IPS-18a (cell line): ENCODE data around the gene ADAM12.
"Not testable (repeated sequence)": the region's sequence is repeated elsewhere in the genome, so short reads cannot be mapped to it uniquely, and the experiment has no call there.

Source experiments
- H3K27ac ChIP-seq: one replicate; pipeline ENCODE4 v1.5.1; 2013; ENCODE audit warnings: low read length
- H3K27me3 ChIP-seq: one replicate; pipeline ENCODE4 v1.6.1; 2013; ENCODE audit warnings: mild to moderate bottlenecking, low read length; ENCODE audit not compliant: control insufficient read depth, insufficient read depth
- H3K36me3 ChIP-seq: one replicate; pipeline ENCODE4 v1.6.1; 2013; ENCODE audit warnings: low read depth, low read length; ENCODE audit not compliant: control insufficient read depth
- H3K4me1 ChIP-seq: one replicate; pipeline ENCODE4 v1.6.1; 2013; ENCODE audit warnings: low read depth, low read length; ENCODE audit not compliant: control insufficient read depth
- H3K4me3 ChIP-seq: one replicate; pipeline ENCODE4 v1.5.1; 2013; ENCODE audit warnings: low read length
- H3K9ac ChIP-seq: one replicate; pipeline ENCODE4 v1.6.1; 2013; ENCODE audit warnings: mild to moderate bottlenecking, low read length, moderate library complexity
- H3K9me3 ChIP-seq: one replicate; pipeline ENCODE4 v1.6.1; 2013; ENCODE audit warnings: low read depth, low read length; ENCODE audit not compliant: control insufficient read depth

Gene ADAM12

DNA sequence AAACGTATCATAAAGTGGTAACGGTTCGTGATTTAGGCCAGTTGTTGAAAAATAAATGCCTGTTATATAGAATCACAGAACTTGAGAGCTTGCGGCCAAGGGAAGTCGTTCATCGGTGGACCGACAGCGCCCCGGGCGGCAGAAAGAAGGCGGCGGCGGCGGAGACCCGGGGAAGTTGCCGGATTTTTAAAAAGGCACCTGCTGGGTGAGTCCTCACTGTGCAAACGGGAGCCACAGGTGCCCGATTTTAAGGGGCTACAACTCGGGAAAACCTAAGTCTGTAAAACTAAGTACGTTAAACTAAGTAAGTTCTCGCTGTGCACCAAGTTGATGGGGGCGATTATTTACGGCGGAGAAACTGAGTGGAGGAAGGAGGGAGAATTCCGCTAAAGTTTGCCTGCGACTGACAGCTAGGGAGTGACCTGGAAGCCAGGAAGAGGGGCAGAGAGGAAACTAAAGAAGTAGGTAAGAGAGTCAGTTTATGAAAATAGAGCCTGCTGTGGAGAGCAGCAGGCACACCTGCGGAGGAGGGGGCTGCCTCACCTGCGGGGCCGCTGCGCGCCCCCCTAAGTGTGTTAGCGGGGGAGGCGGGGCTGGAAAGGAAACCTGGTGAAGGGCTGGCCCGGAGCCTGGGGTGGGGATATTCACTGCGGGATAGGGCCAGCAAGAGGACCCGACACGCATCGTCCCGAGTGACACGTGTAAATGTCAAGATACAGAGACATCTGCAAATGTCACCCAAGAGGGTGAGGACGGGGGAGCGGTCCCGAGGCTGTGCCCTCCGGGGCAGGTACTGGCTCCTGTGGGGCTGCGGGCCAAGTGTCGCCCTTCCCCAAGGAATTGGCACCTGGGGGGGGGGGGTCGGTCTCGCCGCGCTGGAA lies 996 bp downstream of the ADAM12 start:
- Histone ChIP-seq H3K27me3 (peaks cover 46% of the 10 kb centered on the region), H3K4me3 (peak overlapping the region; percentile 53), H3K27ac (no peak overlapping the region)

GRCh38 chr10:126384269-126384873 lies 3.9 kb downstream of the ADAM12 start:
- no peak overlapping the region for H3K27ac ChIP-seq
- no peaks in the 10 kb centered on the region for H3K9me3 ChIP-seq
- no peaks in the 10 kb centered on the region for H3K36me3 ChIP-seq
- H3K27me3 ChIP-seq: peaks cover 35% of the 10 kb centered on the region
- H3K4me1 ChIP-seq: peaks cover 4% of the 10 kb centered on the region
- H3K4me3 ChIP-seq: no peak overlapping the region
- H3K9ac ChIP-seq: no peak overlapping the region

More for the DNA sequence above, 996 bp downstream of the ADAM12 start:
- Histone ChIP-seq H3K4me1 (peaks cover 4% of the 10 kb centered on the region), H3K36me3 (no peaks in the 10 kb centered on the region), H3K9me3 (no peaks in the 10 kb centered on the region), H3K9ac (no peak overlapping the region)

- H3K27me3 ChIP-seq: no peaks in the 10 kb centered on the region
- no peaks in the 10 kb centered on the region for H3K36me3 ChIP-seq
- H3K4me3 ChIP-seq: no peak overlapping the region
- no peak overlapping the region for H3K27ac ChIP-seq
- H3K9ac ChIP-seq: no peak overlapping the region
- no peaks in the 10 kb centered on the region for H3K4me1 ChIP-seq
- peaks cover 8% of the 10 kb centered on the region for H3K9me3 ChIP-seq
Observed at GRCh38 chr10:126380352-126381076, 7.8 kb downstream of the ADAM12 start.

DNA sequence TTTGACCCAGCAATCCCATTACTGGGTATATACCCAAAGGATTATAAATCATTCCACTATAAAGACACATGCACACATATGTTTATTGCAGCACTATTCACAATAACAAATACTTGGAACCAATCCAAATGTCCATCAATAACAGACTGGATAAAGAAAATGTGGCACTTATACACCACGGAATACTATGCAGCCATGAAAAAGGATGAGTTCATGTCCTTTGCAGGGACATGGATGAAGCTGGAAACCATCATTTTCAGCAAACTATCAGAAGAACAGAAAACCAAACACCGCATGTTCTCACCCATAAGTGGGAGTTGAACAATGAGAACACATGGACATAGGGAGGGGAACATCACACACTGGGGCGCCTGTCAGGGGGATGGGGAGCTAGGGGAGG lies 9.1 kb downstream of the ADAM12 start:
- not testable (repeated sequence) for H3K9me3 ChIP-seq, H3K9ac ChIP-seq, H3K36me3 ChIP-seq, H3K27me3 ChIP-seq, H3K4me1 ChIP-seq, H3K4me3 ChIP-seq, H3K27ac ChIP-seq

- H3K36me3 ChIP-seq: no peaks in the 10 kb centered on the region
- H3K9ac ChIP-seq: no peak overlapping the region
- no peak overlapping the region for H3K27ac ChIP-seq
- no peaks in the 10 kb centered on the region for H3K27me3 ChIP-seq
- no peak overlapping the region for H3K4me3 ChIP-seq
- H3K4me1 ChIP-seq: no peaks in the 10 kb centered on the region
- H3K9me3 ChIP-seq: peaks cover 8% of the 10 kb centered on the region
Observed at GRCh38 chr10:126376956-126377355, 11.3 kb downstream of the ADAM12 start.

GRCh38 chr10:126375926-126376554 lies 12.2 kb downstream of the ADAM12 start:
- H3K4me3 ChIP-seq: no peak overlapping the region
- no peaks in the 10 kb centered on the region for H3K4me1 ChIP-seq
- H3K27ac ChIP-seq: no peak overlapping the region
- H3K36me3 ChIP-seq: no peaks in the 10 kb centered on the region
- no peak overlapping the region for H3K9ac ChIP-seq
- H3K9me3 ChIP-seq: peaks cover 8% of the 10 kb centered on the region
- no peaks in the 10 kb centered on the region for H3K27me3 ChIP-seq

DNA sequence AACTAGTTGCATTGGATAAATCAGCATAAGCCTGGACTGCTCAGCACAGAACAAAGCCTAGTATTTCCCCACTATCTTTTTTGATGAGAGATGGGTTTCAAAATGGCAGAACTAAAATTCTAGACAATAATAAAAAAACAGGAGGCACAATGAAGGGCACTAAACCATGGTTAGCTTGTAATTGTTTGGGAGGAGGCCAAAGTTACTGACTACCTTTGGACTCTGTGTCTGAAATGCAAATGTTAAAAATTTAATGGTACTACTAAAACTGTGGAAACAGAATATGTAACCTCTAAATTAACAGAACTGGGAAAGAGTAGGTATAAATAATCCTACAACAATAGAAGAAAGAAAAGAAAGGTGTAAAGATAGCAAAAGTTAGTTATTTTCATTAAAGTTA lies 13.0 kb downstream of the ADAM12 start:
- H3K9ac ChIP-seq: no peak overlapping the region
- H3K9me3 ChIP-seq: peaks cover 8% of the 10 kb centered on the region
- H3K4me3 ChIP-seq: no peak overlapping the region
- no peaks in the 10 kb centered on the region for H3K27me3 ChIP-seq
- H3K27ac ChIP-seq: no peak overlapping the region
- H3K4me1 ChIP-seq: no peaks in the 10 kb centered on the region
- no peaks in the 10 kb centered on the region for H3K36me3 ChIP-seq

DNA sequence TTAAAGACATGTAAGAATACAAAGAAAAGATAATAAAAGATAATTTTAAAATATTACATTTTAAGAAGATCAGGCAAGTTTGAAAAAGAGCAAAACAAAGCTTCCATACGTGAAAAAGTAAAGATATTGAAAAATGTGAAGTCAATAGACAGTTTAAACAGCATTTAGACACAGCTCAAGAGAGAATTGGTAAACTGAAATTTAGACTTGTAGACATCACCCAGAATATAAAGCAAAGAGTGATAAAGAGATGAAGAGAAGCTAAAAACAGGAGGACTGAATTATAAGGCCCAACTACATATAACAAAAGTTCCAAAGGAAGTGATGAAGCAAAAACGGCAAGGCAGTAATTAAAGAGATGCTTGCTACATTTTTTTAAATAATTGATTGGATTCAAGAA lies 13.8 kb downstream of the ADAM12 start:
- H3K36me3 ChIP-seq: no peaks in the 10 kb centered on the region
- no peaks in the 10 kb centered on the region for H3K27me3 ChIP-seq
- H3K4me3 ChIP-seq: no peak overlapping the region
- H3K9me3 ChIP-seq: peaks cover 8% of the 10 kb centered on the region
- no peak overlapping the region for H3K27ac ChIP-seq
- H3K4me1 ChIP-seq: no peaks in the 10 kb centered on the region
- no peak overlapping the region for H3K9ac ChIP-seq

DNA sequence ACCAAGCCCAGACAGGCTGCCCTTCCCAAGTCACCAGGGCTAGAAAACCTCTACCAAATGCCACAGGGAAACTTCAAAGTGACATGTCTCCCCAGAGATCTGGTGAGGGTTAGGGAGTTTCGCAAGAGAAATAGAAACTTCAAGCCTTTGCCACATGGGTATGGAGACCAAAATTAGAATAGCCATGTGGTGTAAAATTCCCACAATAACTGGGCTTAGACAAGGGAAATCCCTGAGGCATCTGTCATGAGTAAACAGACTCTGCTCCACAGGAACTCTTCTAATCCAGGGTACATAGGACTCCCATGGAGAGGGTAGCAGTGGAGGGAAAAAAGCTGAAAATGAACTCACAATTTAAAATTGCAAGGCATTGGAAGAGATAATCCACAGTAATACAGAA lies 14.3 kb downstream of the ADAM12 start:
- H3K4me3 ChIP-seq: no peak overlapping the region
- no peaks in the 10 kb centered on the region for H3K4me1 ChIP-seq
- H3K9ac ChIP-seq: no peak overlapping the region
- H3K9me3 ChIP-seq: peaks cover 8% of the 10 kb centered on the region
- no peaks in the 10 kb centered on the region for H3K36me3 ChIP-seq
- H3K27ac ChIP-seq: no peak overlapping the region
- no peaks in the 10 kb centered on the region for H3K27me3 ChIP-seq

- no peaks in the 10 kb centered on the region for H3K27me3 ChIP-seq
- peaks cover 8% of the 10 kb centered on the region for H3K9me3 ChIP-seq
- no peak overlapping the region for H3K4me3 ChIP-seq
- no peak overlapping the region for H3K9ac ChIP-seq
- H3K36me3 ChIP-seq: no peaks in the 10 kb centered on the region
- no peaks in the 10 kb centered on the region for H3K4me1 ChIP-seq
- no peak overlapping the region for H3K27ac ChIP-seq
Observed at GRCh38 chr10:126373147-126373546, 15.1 kb downstream of the ADAM12 start.

DNA sequence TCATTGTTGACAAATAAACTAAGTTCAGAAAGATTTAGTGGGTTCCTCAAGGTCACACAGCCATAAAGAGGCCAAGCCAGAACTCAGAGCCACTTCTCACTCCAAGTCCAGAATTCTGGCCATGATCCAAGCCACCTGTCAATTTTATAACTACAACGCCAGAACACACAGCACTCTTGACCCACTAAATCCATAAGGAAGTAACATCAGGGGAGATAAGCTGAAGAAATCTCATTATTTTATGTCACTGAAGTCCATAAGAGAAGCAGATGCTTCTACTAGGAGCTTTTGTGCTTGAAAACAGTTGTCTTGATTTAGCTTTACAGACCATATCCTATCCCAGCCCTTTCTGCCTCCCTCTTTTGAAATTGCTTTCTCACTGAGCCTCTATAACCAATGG lies 15.9 kb downstream of the ADAM12 start:
- no peaks in the 10 kb centered on the region for H3K36me3 ChIP-seq
- no peak overlapping the region for H3K4me3 ChIP-seq
- peaks cover 8% of the 10 kb centered on the region for H3K9me3 ChIP-seq
- H3K4me1 ChIP-seq: no peaks in the 10 kb centered on the region
- no peak overlapping the region for H3K9ac ChIP-seq
- H3K27me3 ChIP-seq: no peaks in the 10 kb centered on the region
- no peak overlapping the region for H3K27ac ChIP-seq
